MM.1S (cell line): Measurements from ENCODE around the gene SLCO3A1.

Experiments
- DNase-seq: peaks from one replicate; pipeline ENCODE4 v3.0.0-alpha.2; 2015
- H2AFZ ChIP-seq: fragments of 300-600 bp; sonication (generic); 2 replicates; pipeline ENCODE4 v1.6.0; 2016; ENCODE audit warnings: antibody characterized with exemption, low read length
- H3F3A ChIP-seq: fragments of 300-600 bp; sonication (generic); 2 replicates; pipeline ENCODE4 v1.6.1; 2016; ENCODE audit warnings: mild to moderate bottlenecking, antibody characterized with exemption, low read length, moderate library complexity, mixed read lengths; ENCODE audit not compliant: insufficient read depth
- H3K27ac ChIP-seq: fragments of 300-600 bp; sonication (generic); 2 replicates; pipeline ENCODE4 v1.5.1; 2016; ENCODE audit warnings: mild to moderate bottlenecking, low read length
- H3K27me3 ChIP-seq: fragments of 300-600 bp; sonication (generic); replicated peaks from 2 replicates; pipeline ENCODE4 v1.6.0; 2016; ENCODE audit warnings: low read length; ENCODE audit not compliant: insufficient read depth
- H3K36me3 ChIP-seq: fragments of 300-600 bp; sonication (generic); replicated peaks from 2 replicates; pipeline ENCODE4 v1.6.1; 2016; ENCODE audit warnings: mild to moderate bottlenecking, low read length, mixed read lengths; ENCODE audit not compliant: insufficient read depth
- H3K4me1 ChIP-seq: fragments of 300-600 bp; sonication (generic); 2 replicates; pipeline ENCODE4 v1.6.1; 2016; ENCODE audit warnings: low read length, mixed read lengths
- H3K4me2 ChIP-seq: fragments of 300-600 bp; sonication (generic); 2 replicates; pipeline ENCODE4 v1.6.0; 2016; ENCODE audit warnings: low read depth, low read length
- H3K4me3 ChIP-seq: fragments of 300-600 bp; sonication (generic); 2 replicates; pipeline ENCODE4 v1.5.1; 2016; ENCODE audit warnings: low read length, mixed read lengths
- H3K79me2 ChIP-seq: fragments of 300-600 bp; sonication (generic); 2 replicates; pipeline ENCODE4 v1.6.1; 2016; ENCODE audit warnings: mixed run types, low read length, mixed read lengths
- H3K9ac ChIP-seq: fragments of 300-600 bp; sonication (generic); 2 replicates; pipeline ENCODE4 v1.6.1; 2016; ENCODE audit warnings: low read length, mixed read lengths
- H3K9me2 ChIP-seq: fragments of 300-600 bp; sonication (generic); replicated peaks from 2 replicates; pipeline ENCODE4 v1.6.1; 2016; ENCODE audit warnings: mild to moderate bottlenecking, low read length, mixed read lengths; ENCODE audit not compliant: insufficient read depth
- H3K9me3 ChIP-seq: fragments of 300-600 bp; sonication (generic); replicated peaks from 2 replicates; pipeline ENCODE4 v1.6.1; 2016; ENCODE audit warnings: mild to moderate bottlenecking, low read length, mixed read lengths; ENCODE audit not compliant: insufficient read depth
- H4K20me1 ChIP-seq: fragments of 300-600 bp; sonication (generic); 2 replicates; pipeline ENCODE4 v1.6.1; 2016; ENCODE audit warnings: mild to moderate bottlenecking, low read length, moderate library complexity, mixed read lengths; ENCODE audit not compliant: insufficient read depth
- EZH2 ChIP-seq: fragments of 300-600 bp; sonication (generic); optimal IDR thresholded peaks from 2 replicates; pipeline ENCODE3; 2017; ENCODE audit warnings: low read depth, mild to moderate bottlenecking, antibody characterized with exemption, low read length, mixed read lengths
- EZH2phosphoT487 ChIP-seq: fragments of 300-600 bp; sonication (generic); IDR thresholded peaks from 2 replicates; pipeline ENCODE4 v1.6.1; 2018; ENCODE audit warnings: antibody characterized with exemption, low read length
- TF ChIP-seq, protein P1 (sequence below): fragments of 300-600 bp; sonication (generic); IDR thresholded peaks from 2 replicates; pipeline ENCODE4 v1.5.1; 2016; ENCODE audit warnings: antibody characterized with exemption, low read length, mixed read lengths

The SLCO3A1 gene

DNA sequence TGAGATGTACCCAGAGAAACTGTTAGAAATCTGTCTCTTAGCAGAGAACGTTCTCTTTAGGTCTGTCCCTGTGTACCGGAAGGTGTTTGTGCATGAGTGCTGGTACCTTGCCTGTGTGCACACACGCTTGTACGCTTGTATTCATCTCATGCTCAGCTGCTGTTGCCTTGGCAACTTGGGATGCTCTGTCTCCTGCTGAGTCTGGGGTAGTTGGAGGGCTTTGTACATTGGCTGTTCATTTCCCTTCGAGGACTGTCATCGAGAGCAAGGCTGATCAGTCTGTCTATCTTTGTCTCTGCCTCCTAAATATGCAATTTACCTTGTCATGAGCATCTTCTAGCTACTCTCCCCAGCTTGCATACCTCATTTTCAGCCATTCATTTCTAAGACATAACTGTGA, 147.2 kb downstream of the SLCO3A1 start:
- DNase-seq = no peak
- Histone ChIP-seq H3F3A (no peaks in the 10 kb centered on the region), H4K20me1 (no peaks in the 10 kb centered on the region), H3K4me1 (no peaks in the 10 kb centered on the region), H3K9me3 (no peaks in the 10 kb centered on the region), H3K9me2 (no peaks in the 10 kb centered on the region), H3K79me2 (peaks cover 6% of the 10 kb centered on the region; the same call in 1 of the 2 replicates), H3K27me3 (no peaks in the 10 kb centered on the region), H3K27ac (no peak overlapping the region), H3K36me3 (no peaks in the 10 kb centered on the region), H3K4me3 (no peak overlapping the region), H3K4me2 (no peak overlapping the region), H3K9ac (no peak overlapping the region), H2AFZ (no peak overlapping the region)
- TF ChIP-seq EZH2phosphoT487 (no peak), EZH2 (no peak)
- TF ChIP-seq, protein P1, sequence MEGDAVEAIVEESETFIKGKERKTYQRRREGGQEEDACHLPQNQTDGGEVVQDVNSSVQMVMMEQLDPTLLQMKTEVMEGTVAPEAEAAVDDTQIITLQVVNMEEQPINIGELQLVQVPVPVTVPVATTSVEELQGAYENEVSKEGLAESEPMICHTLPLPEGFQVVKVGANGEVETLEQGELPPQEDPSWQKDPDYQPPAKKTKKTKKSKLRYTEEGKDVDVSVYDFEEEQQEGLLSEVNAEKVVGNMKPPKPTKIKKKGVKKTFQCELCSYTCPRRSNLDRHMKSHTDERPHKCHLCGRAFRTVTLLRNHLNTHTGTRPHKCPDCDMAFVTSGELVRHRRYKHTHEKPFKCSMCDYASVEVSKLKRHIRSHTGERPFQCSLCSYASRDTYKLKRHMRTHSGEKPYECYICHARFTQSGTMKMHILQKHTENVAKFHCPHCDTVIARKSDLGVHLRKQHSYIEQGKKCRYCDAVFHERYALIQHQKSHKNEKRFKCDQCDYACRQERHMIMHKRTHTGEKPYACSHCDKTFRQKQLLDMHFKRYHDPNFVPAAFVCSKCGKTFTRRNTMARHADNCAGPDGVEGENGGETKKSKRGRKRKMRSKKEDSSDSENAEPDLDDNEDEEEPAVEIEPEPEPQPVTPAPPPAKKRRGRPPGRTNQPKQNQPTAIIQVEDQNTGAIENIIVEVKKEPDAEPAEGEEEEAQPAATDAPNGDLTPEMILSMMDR = no peak

DNA sequence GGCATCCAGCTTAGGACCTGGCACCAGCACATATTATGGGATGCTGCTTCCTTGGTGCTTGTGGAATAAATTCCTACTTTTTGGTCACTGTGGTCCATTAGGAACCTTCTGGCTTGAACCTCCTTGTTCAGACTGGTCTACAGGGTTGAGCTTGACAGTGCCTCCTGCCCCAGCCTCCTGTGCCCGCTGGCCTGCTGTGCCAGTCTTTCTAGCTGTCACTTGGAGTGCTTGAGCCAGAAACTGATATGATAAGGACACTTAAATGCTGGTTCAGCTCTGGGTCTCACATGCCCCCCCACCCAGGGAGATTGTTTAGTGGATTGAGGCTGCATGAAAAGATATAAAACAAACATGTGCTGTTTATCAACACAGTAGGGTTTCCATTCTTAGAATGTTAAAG, 147.8 kb downstream of the SLCO3A1 start:
- H3K4me1 ChIP-seq = no peaks in the 10 kb centered on the region
- no peak for DNase-seq
- no peak overlapping the region for H3K4me2 ChIP-seq
- no peak overlapping the region for H3K27ac ChIP-seq
- no peak overlapping the region for H2AFZ ChIP-seq
- H3K27me3 ChIP-seq = no peaks in the 10 kb centered on the region
- no peaks in the 10 kb centered on the region for H3K9me3 ChIP-seq
- TF ChIP-seq EZH2 = no peak
- TF ChIP-seq EZH2phosphoT487 = no peak
- TF ChIP-seq, protein P1 = no peak
- no peaks in the 10 kb centered on the region for H4K20me1 ChIP-seq
- H3K36me3 ChIP-seq = no peaks in the 10 kb centered on the region
- no peak overlapping the region for H3K4me3 ChIP-seq
- H3F3A ChIP-seq = no peaks in the 10 kb centered on the region
- H3K9me2 ChIP-seq = no peaks in the 10 kb centered on the region
- H3K79me2 ChIP-seq = peaks cover 6% of the 10 kb centered on the region; the same call in 1 of the 2 replicates
- no peak overlapping the region for H3K9ac ChIP-seq

DNA sequence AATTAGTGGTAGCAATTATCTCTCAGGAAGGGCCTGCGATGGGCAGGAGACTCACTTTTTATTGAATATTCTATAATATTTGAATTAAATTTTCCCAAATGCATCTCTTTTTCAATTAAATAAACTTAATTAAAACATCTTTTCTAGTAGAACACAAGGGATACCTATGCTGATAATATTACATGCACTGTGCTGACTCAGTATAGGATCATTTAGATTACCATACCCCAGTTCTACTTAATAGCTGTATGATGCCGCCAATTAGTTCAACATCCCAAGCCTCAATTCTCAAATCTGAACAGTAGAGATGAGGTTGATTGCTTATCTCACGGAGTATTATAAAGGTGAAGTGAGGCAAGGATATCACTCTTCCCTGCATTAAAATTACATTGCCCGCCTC, 149.2 kb downstream of the SLCO3A1 start:
- no peaks in the 10 kb centered on the region for H3K4me1 ChIP-seq
- no peaks in the 10 kb centered on the region for H3K27me3 ChIP-seq
- H2AFZ ChIP-seq = no peak overlapping the region
- TF ChIP-seq, protein P1 = no peak
- no peak for TF ChIP-seq EZH2phosphoT487
- TF ChIP-seq EZH2 = no peak
- no peaks in the 10 kb centered on the region for H3K36me3 ChIP-seq
- H3K79me2 ChIP-seq = peaks cover 6% of the 10 kb centered on the region; the same call in 1 of the 2 replicates
- H3K4me3 ChIP-seq = no peak overlapping the region
- no peaks in the 10 kb centered on the region for H3K9me2 ChIP-seq
- H3K9me3 ChIP-seq = no peaks in the 10 kb centered on the region
- no peak for DNase-seq
- H4K20me1 ChIP-seq = no peaks in the 10 kb centered on the region
- H3K27ac ChIP-seq = no peak overlapping the region
- no peak overlapping the region for H3K9ac ChIP-seq
- H3F3A ChIP-seq = no peaks in the 10 kb centered on the region
- H3K4me2 ChIP-seq = no peak overlapping the region
